Liver (tissue), 9 donors: Measurements from ENCODE around the gene CIB1. TPM values are rescaled to one million over a fixed set of nuclear protein-coding genes. Genes with fewer than 3 reads are reported as not detected.

Experiments
- DNase-seq: peaks from one replicate; pipeline ENCODE4 v3.0.0-alpha.2; 2017; ENCODE audit warnings: low spot score
- H3K27ac ChIP-seq, 2 donors: one replicate each; pipeline ENCODE4 v1.7.0; 2013; ENCODE audit warnings: inconsistent platforms in 2 of 2, low read length in 2 of 2, control low read depth in 1 of 2, low read depth in 1 of 2, mild to moderate bottlenecking in 1 of 2
- H3K27me3 ChIP-seq, 4 donors: one replicate each; pipeline versions ENCODE4 v1.6.1 to v1.7.0; 2013; ENCODE audit warnings: low read length in 3 of 4, inconsistent platforms in 1 of 4, mild to moderate bottlenecking in 1 of 4, moderate library complexity in 1 of 4; ENCODE audit not compliant: control insufficient read depth in 4 of 4, insufficient read depth in 4 of 4
- H3K36me3 ChIP-seq, 4 donors: one replicate each; pipeline versions ENCODE4 v1.6.1 to v1.7.0; 2013; ENCODE audit warnings: low read length in 3 of 4, mild to moderate bottlenecking in 3 of 4, low read depth in 1 of 4, moderate library complexity in 1 of 4; ENCODE audit not compliant: control insufficient read depth in 4 of 4, insufficient read depth in 3 of 4
- H3K4me1 ChIP-seq, 4 donors: one replicate each; pipeline versions ENCODE4 v1.6.1 to v1.7.0; 2013; ENCODE audit warnings: low read length in 3 of 4, mild to moderate bottlenecking in 3 of 4, moderate library complexity in 1 of 4; ENCODE audit not compliant: control insufficient read depth in 4 of 4, insufficient read depth in 4 of 4
- H3K4me3 ChIP-seq, 3 donors: one replicate each; pipeline versions ENCODE4 v1.6.1 to v1.7.0; 2013; ENCODE audit warnings: low read length in 3 of 3, control low read depth in 1 of 3, low read depth in 1 of 3, mild to moderate bottlenecking in 1 of 3
- H3K9ac ChIP-seq, 2 donors: one replicate each; pipeline ENCODE4 v1.7.0; 2013; ENCODE audit warnings: low read length in 2 of 2, mild to moderate bottlenecking in 2 of 2, moderate library complexity in 2 of 2, control low read depth in 1 of 2, low read depth in 1 of 2
- H3K9me3 ChIP-seq, 4 donors: one replicate each; pipeline versions ENCODE4 v1.6.1 to v1.7.0; 2013; ENCODE audit warnings: low read length in 3 of 4; ENCODE audit not compliant: control insufficient read depth in 4 of 4
- ATF3 ChIP-seq: IDR thresholded peaks from 2 replicates; pipeline ENCODE4 v1.6.1; 2016; ENCODE audit warnings: antibody characterized with exemption
- EGR1 ChIP-seq, 2 donors: IDR thresholded peaks; 2 replicates each; pipeline ENCODE4 v1.6.1; 2016 to 2018; ENCODE audit warnings: antibody characterized with exemption in 2 of 2, low read depth in 2 of 2
- FOXA1 ChIP-seq: IDR thresholded peaks from 2 replicates; pipeline ENCODE4 v1.6.1; 2016; ENCODE audit warnings: antibody characterized with exemption
- FOXA2 ChIP-seq: IDR thresholded peaks from 2 replicates; pipeline ENCODE4 v1.6.1; 2016; ENCODE audit warnings: antibody characterized with exemption
- GABPA ChIP-seq, 2 donors: IDR thresholded peaks in 1 of 2; conservative IDR thresholded peaks in 1 of 2; 2 replicates each; pipeline ENCODE4 v1.6.1; 2016; ENCODE audit warnings: antibody characterized with exemption in 2 of 2, mild to moderate bottlenecking in 1 of 2, moderate library complexity in 1 of 2
- HNF4A ChIP-seq, 2 donors: conservative IDR thresholded peaks; 2 replicates each; pipeline ENCODE4 v1.6.1; 2016; ENCODE audit warnings: antibody characterized with exemption in 2 of 2, mild to moderate bottlenecking in 2 of 2
- HNF4G ChIP-seq: IDR thresholded peaks from 2 replicates; pipeline ENCODE4 v1.6.1; 2016; ENCODE audit warnings: antibody characterized with exemption
- JUND ChIP-seq, 2 donors: IDR thresholded peaks; 2 replicates each; pipeline ENCODE4 v1.6.1; 2016; ENCODE audit warnings: antibody characterized with exemption in 2 of 2
- MAX ChIP-seq: IDR thresholded peaks from 2 replicates; pipeline ENCODE4 v1.6.1; 2016; ENCODE audit warnings: antibody characterized with exemption
- NR2F2 ChIP-seq: IDR thresholded peaks from 2 replicates; pipeline ENCODE4 v1.6.1; 2016; ENCODE audit warnings: antibody characterized with exemption
- RAD21 ChIP-seq, 2 donors: IDR thresholded peaks; 2 replicates each; pipeline ENCODE4 v1.6.1; 2016; ENCODE audit warnings: antibody characterized with exemption in 2 of 2, mild to moderate bottlenecking in 2 of 2
- REST ChIP-seq: IDR thresholded peaks from 2 replicates; pipeline ENCODE4 v1.6.1; 2016; ENCODE audit warnings: antibody characterized with exemption, mild to moderate bottlenecking
- RXRA ChIP-seq, 2 donors: IDR thresholded peaks; 2 replicates each; pipeline ENCODE4 v1.6.1; 2017 to 2018; ENCODE audit warnings: antibody characterized with exemption in 2 of 2, mild to moderate bottlenecking in 1 of 2
- SP1 ChIP-seq: IDR thresholded peaks from 2 replicates; pipeline ENCODE4 v1.6.1; 2018; ENCODE audit warnings: antibody characterized with exemption, mild to moderate bottlenecking
- TAF1 ChIP-seq: conservative IDR thresholded peaks from 2 replicates; pipeline ENCODE4 v1.6.1; 2016; ENCODE audit warnings: antibody characterized with exemption, mild to moderate bottlenecking
- YY1 ChIP-seq: IDR thresholded peaks from 2 replicates; pipeline ENCODE4 v1.6.1; 2016; ENCODE audit warnings: antibody characterized with exemption, mild to moderate bottlenecking
- ZBTB33 ChIP-seq: IDR thresholded peaks from 2 replicates; pipeline ENCODE4 v1.6.1; 2016; ENCODE audit warnings: antibody characterized with exemption
- WGBS: extraction: QIAGEN DNeasy Blood & Tissue Kit; methylation state at CpG from one replicate; pipeline ENCODE4 v1.1.7; 2013; 5-methylcytosine and 5-hydroxymethylcytosine counted together
- polyA plus RNA-seq, 2 donors: library from polyadenylated mRNA; stranded (reverse) in 1 of 2; unstranded in 1 of 2; fragments of 200-250 nt in 1 of 2; fragments of >200 nt in 1 of 2; fragmentation: Nextera tagmentation in 1 of 2; extraction: Ambion mirVana in 1 of 2; gene quantifications; one replicate each; pipeline versions ENCODE4 v1.2.1 to v1.2.3, GENCODE V29; 2013 to 2015
- total RNA-seq, 2 donors: library from RNA; depleted of rRNA; stranded (reverse); fragments of >200 nt; gene quantifications; one replicate each; pipeline ENCODE4 v1.2.3, GENCODE V29; 2014
- TF ChIP-seq, protein P1 (sequence below): fragments of 150-350 bp; IDR thresholded peaks from 2 replicates; pipeline ENCODE4 v1.5.1; 2017; ENCODE audit warnings: improper control_type of control experiment, low read depth, low read length; ENCODE audit not compliant: missing input control
- donor health status: healthy.
- donor health status: healthy.
- donor health status: healthy.
- donor health status: healthy.
- donor health status: healthy.

The CIB1 gene
- total and polyA plus RNA-seq, 4 donors: 14.9 to 107 (median 49.3) TPM

DNA sequence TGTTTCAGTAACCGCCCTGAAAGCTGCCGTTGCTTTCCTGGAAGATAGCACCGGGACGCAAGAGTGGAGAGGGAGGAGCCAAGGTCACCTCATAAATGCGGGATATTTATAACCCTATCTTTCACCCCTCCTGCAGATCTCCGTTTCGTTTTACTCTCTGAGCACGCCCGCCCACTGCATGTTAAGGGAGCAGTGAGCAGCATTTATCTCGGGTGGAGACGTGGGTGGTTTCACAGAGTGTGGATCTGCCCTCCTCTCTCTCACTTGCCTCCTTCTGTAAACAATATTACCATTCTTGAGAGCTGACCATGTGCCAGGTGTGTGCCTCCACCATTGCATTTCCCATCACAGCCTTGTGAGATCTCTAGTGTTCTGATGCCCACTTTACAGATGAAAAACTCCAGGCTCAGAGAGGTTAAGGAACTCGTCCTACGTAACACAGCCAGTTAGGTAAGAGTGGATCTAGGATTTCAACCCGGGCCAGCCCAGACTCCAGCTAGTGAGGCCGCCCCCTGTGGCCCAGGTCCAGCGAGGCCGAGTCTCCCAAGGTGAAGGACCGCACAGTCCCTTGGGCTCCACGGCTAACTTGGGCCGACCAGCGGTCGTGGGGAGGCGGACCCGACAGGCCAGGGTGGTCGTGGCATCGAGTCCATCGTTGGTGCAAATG lies 49.5 kb downstream of the CIB1 start:
- DNase-seq: peak; percentile 79
- no peaks in the 10 kb centered on the region for H3K9me3 ChIP-seq
- TF ChIP-seq RAD21 (IDR thresholded peaks at IDR 0.05): peak; percentile 9 to 49
- no peak for TF ChIP-seq HNF4G
- no peak for TF ChIP-seq FOXA1
- peak; percentile 16 for TF ChIP-seq TAF1
- no peak for TF ChIP-seq GABPA (IDR thresholded peaks at IDR 0.05 in 1 of 2, conservative IDR thresholded peaks at IDR 0.05 in 1 of 2)
- TF ChIP-seq YY1: peak; percentile 75
- TF ChIP-seq SP1: peak; percentile 74
- no peak for TF ChIP-seq FOXA2
- TF ChIP-seq ATF3: peak; percentile 14
- TF ChIP-seq NR2F2: peak; percentile 55
- TF ChIP-seq, protein P1, sequence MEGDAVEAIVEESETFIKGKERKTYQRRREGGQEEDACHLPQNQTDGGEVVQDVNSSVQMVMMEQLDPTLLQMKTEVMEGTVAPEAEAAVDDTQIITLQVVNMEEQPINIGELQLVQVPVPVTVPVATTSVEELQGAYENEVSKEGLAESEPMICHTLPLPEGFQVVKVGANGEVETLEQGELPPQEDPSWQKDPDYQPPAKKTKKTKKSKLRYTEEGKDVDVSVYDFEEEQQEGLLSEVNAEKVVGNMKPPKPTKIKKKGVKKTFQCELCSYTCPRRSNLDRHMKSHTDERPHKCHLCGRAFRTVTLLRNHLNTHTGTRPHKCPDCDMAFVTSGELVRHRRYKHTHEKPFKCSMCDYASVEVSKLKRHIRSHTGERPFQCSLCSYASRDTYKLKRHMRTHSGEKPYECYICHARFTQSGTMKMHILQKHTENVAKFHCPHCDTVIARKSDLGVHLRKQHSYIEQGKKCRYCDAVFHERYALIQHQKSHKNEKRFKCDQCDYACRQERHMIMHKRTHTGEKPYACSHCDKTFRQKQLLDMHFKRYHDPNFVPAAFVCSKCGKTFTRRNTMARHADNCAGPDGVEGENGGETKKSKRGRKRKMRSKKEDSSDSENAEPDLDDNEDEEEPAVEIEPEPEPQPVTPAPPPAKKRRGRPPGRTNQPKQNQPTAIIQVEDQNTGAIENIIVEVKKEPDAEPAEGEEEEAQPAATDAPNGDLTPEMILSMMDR: no peak
- TF ChIP-seq ZBTB33: peak; percentile 43
- TF ChIP-seq MAX: peak; percentile 36
- TF ChIP-seq JUND (IDR thresholded peaks at IDR 0.05): peak in 1 of 2 donors; percentile 36
- TF ChIP-seq RXRA (IDR thresholded peaks at IDR 0.05): peak; percentile 57 to 84
- TF ChIP-seq EGR1 (IDR thresholded peaks at IDR 0.05; ENCODE audit: low read depth in 2 of 2): peak in 1 of 2 donors; percentile 53
- TF ChIP-seq HNF4A (conservative IDR thresholded peaks at IDR 0.05): peak; percentile 50 to 65
- peak; percentile 21 for TF ChIP-seq REST
- no peaks in the 10 kb centered on the region for H3K36me3 ChIP-seq
- peak overlapping the region; percentile 88 to 96 for H3K27ac ChIP-seq
- peaks cover 4 to 34% (median 19%) of the 10 kb centered on the region in 4 donors for H3K4me1 ChIP-seq
- no peaks in the 10 kb centered on the region for H3K27me3 ChIP-seq
- 8% methylated on average over 27 of the region's 27 CpGs for WGBS
- peak overlapping the region; percentile 46 to 91 (median 59) for H3K4me3 ChIP-seq
- peak overlapping the region; percentile 19 to 71 for H3K9ac ChIP-seq
